Liver (tissue), 9 donors: ENCODE results near the gene SPAG17. TPM values are rescaled to one million over a fixed set of nuclear protein-coding genes. Genes with fewer than 3 reads are reported as not detected.

Experiments used
- DNase-seq: peaks from one replicate; pipeline ENCODE4 v3.0.0-alpha.2; 2017; ENCODE audit warnings: low spot score
- H3K27ac ChIP-seq, 2 donors: one replicate each; pipeline ENCODE4 v1.7.0; 2013; ENCODE audit warnings: inconsistent platforms in 2 of 2, low read length in 2 of 2, control low read depth in 1 of 2, low read depth in 1 of 2, mild to moderate bottlenecking in 1 of 2
- H3K27me3 ChIP-seq, 4 donors: one replicate each; pipeline versions ENCODE4 v1.6.1 to v1.7.0; 2013; ENCODE audit warnings: low read length in 3 of 4, inconsistent platforms in 1 of 4, mild to moderate bottlenecking in 1 of 4, moderate library complexity in 1 of 4; ENCODE audit not compliant: control insufficient read depth in 4 of 4, insufficient read depth in 4 of 4
- H3K36me3 ChIP-seq, 4 donors: one replicate each; pipeline versions ENCODE4 v1.6.1 to v1.7.0; 2013; ENCODE audit warnings: low read length in 3 of 4, mild to moderate bottlenecking in 3 of 4, low read depth in 1 of 4, moderate library complexity in 1 of 4; ENCODE audit not compliant: control insufficient read depth in 4 of 4, insufficient read depth in 3 of 4
- H3K4me1 ChIP-seq, 4 donors: one replicate each; pipeline versions ENCODE4 v1.6.1 to v1.7.0; 2013; ENCODE audit warnings: low read length in 3 of 4, mild to moderate bottlenecking in 3 of 4, moderate library complexity in 1 of 4; ENCODE audit not compliant: control insufficient read depth in 4 of 4, insufficient read depth in 4 of 4
- H3K4me3 ChIP-seq, 3 donors: one replicate each; pipeline versions ENCODE4 v1.6.1 to v1.7.0; 2013; ENCODE audit warnings: low read length in 3 of 3, control low read depth in 1 of 3, low read depth in 1 of 3, mild to moderate bottlenecking in 1 of 3
- H3K9ac ChIP-seq, 2 donors: one replicate each; pipeline ENCODE4 v1.7.0; 2013; ENCODE audit warnings: low read length in 2 of 2, mild to moderate bottlenecking in 2 of 2, moderate library complexity in 2 of 2, control low read depth in 1 of 2, low read depth in 1 of 2
- H3K9me3 ChIP-seq, 4 donors: one replicate each; pipeline versions ENCODE4 v1.6.1 to v1.7.0; 2013; ENCODE audit warnings: low read length in 3 of 4; ENCODE audit not compliant: control insufficient read depth in 4 of 4
- EGR1 ChIP-seq, 2 donors: IDR thresholded peaks; 2 replicates each; pipeline ENCODE4 v1.6.1; 2016 to 2018; ENCODE audit warnings: antibody characterized with exemption in 2 of 2, low read depth in 2 of 2
- FOXA1 ChIP-seq: IDR thresholded peaks from 2 replicates; pipeline ENCODE4 v1.6.1; 2016; ENCODE audit warnings: antibody characterized with exemption
- FOXA2 ChIP-seq: IDR thresholded peaks from 2 replicates; pipeline ENCODE4 v1.6.1; 2016; ENCODE audit warnings: antibody characterized with exemption
- GABPA ChIP-seq, 2 donors: IDR thresholded peaks in 1 of 2; conservative IDR thresholded peaks in 1 of 2; 2 replicates each; pipeline ENCODE4 v1.6.1; 2016; ENCODE audit warnings: antibody characterized with exemption in 2 of 2, mild to moderate bottlenecking in 1 of 2, moderate library complexity in 1 of 2
- HNF4A ChIP-seq, 2 donors: conservative IDR thresholded peaks; 2 replicates each; pipeline ENCODE4 v1.6.1; 2016; ENCODE audit warnings: antibody characterized with exemption in 2 of 2, mild to moderate bottlenecking in 2 of 2
- HNF4G ChIP-seq: IDR thresholded peaks from 2 replicates; pipeline ENCODE4 v1.6.1; 2016; ENCODE audit warnings: antibody characterized with exemption
- JUND ChIP-seq, 2 donors: IDR thresholded peaks; 2 replicates each; pipeline ENCODE4 v1.6.1; 2016; ENCODE audit warnings: antibody characterized with exemption in 2 of 2
- NR2F2 ChIP-seq: IDR thresholded peaks from 2 replicates; pipeline ENCODE4 v1.6.1; 2016; ENCODE audit warnings: antibody characterized with exemption
- RAD21 ChIP-seq, 2 donors: IDR thresholded peaks; 2 replicates each; pipeline ENCODE4 v1.6.1; 2016; ENCODE audit warnings: antibody characterized with exemption in 2 of 2, mild to moderate bottlenecking in 2 of 2
- TAF1 ChIP-seq: conservative IDR thresholded peaks from 2 replicates; pipeline ENCODE4 v1.6.1; 2016; ENCODE audit warnings: antibody characterized with exemption, mild to moderate bottlenecking
- YY1 ChIP-seq: IDR thresholded peaks from 2 replicates; pipeline ENCODE4 v1.6.1; 2016; ENCODE audit warnings: antibody characterized with exemption, mild to moderate bottlenecking
- WGBS: extraction: QIAGEN DNeasy Blood & Tissue Kit; methylation state at CpG from one replicate; pipeline ENCODE4 v1.1.7; 2013; 5-methylcytosine and 5-hydroxymethylcytosine counted together
- polyA plus RNA-seq, 2 donors: library from polyadenylated mRNA; stranded (reverse) in 1 of 2; unstranded in 1 of 2; fragments of 200-250 nt in 1 of 2; fragments of >200 nt in 1 of 2; fragmentation: Nextera tagmentation in 1 of 2; extraction: Ambion mirVana in 1 of 2; gene quantifications; one replicate each; pipeline versions ENCODE4 v1.2.1 to v1.2.3, GENCODE V29; 2013 to 2015
- total RNA-seq, 2 donors: library from RNA; depleted of rRNA; stranded (reverse); fragments of >200 nt; gene quantifications; one replicate each; pipeline ENCODE4 v1.2.3, GENCODE V29; 2014
- TF ChIP-seq, protein P1 (sequence below): IDR thresholded peaks from 2 replicates; pipeline ENCODE4 v1.6.1; 2016; ENCODE audit warnings: antibody characterized with exemption
- TF ChIP-seq, protein P2 (sequence below): IDR thresholded peaks from 2 replicates; pipeline ENCODE4 v1.6.1; 2016; ENCODE audit warnings: antibody characterized with exemption, mild to moderate bottlenecking
- TF ChIP-seq, protein P3 (sequence below): fragments of 150-350 bp; IDR thresholded peaks from 2 replicates; pipeline ENCODE4 v1.5.1; 2017; ENCODE audit warnings: improper control_type of control experiment, low read depth, low read length; ENCODE audit not compliant: missing input control
- TF ChIP-seq, protein P4 (sequence below): IDR thresholded peaks from 2 replicates; pipeline ENCODE4 v1.6.1; 2016; ENCODE audit warnings: antibody characterized with exemption
- TF ChIP-seq, protein P5 (sequence below): IDR thresholded peaks from 2 replicates; pipeline ENCODE4 v1.6.1; 2016; ENCODE audit warnings: antibody characterized with exemption
- donor health status: healthy.
- donor health status: healthy.
- donor health status: healthy.
- donor health status: healthy.
- donor health status: healthy.

SPAG17 gene
- total and polyA plus RNA-seq, 4 donors = 0.17 to 0.75 TPM; not detected in 2

DNA sequence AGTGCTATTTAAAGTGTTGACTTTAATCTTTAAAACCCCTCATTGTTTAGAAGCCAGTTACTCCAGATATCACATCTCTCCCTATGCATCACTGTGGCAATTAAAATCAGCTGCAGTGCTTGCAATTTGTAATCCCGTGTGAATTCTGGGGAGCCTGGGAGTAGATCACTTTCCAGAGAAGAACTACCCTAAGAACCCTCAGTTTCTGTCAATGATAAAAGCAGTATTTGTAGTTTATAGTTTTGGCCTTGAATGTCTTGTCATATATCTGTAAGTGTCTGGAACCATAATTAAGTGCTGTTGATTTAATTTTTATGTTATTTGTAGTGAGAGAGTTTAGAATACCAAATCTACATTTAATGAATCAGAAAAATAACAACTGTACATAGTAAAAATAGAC lies 5.5 kb upstream of the SPAG17 start:
- Histone ChIP-seq H3K36me3 (no peaks in the 10 kb centered on the region), H3K9ac (no peak overlapping the region), H3K27ac (no peak overlapping the region), H3K27me3 (no peaks in the 10 kb centered on the region), H3K9me3 (peaks cover 0 to 4% (median 0%) of the 10 kb centered on the region in 4 donors), H3K4me1 (no peaks in the 10 kb centered on the region), H3K4me3 (no peak overlapping the region)
- DNase-seq = no peak
- TF ChIP-seq FOXA2 = no peak
- WGBS = 76% methylated on average over 1 of the region's 1 CpG

DNA sequence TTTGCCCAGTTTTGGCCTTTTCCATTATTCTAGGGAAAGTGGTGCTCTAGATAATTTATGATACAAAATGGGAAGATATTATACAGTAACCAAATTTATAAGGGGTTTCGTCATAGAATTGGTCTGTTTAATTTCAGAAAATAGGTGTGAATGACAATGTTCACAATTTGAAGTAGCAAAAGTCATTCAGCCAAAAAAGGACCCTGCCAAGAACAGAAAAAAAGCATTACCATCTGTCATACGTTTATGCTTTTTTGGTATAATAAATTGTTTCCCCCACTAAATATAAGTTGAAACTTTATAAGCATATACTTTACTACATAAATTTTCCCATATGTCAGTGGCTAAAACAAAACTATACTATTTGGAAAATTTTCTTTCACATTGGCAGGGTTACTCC lies 4.5 kb upstream of the SPAG17 start:
- no peak overlapping the region for H3K4me3 ChIP-seq
- no peak overlapping the region for H3K9ac ChIP-seq
- TF ChIP-seq, protein P1, sequence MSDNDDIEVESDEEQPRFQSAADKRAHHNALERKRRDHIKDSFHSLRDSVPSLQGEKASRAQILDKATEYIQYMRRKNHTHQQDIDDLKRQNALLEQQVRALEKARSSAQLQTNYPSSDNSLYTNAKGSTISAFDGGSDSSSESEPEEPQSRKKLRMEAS = no peak
- TF ChIP-seq EGR1 (IDR thresholded peaks at IDR 0.05; ENCODE audit: low read depth in 2 of 2) = no peak
- TF ChIP-seq NR2F2 = no peak
- TF ChIP-seq HNF4A (conservative IDR thresholded peaks at IDR 0.05) = no peak
- no peak for TF ChIP-seq FOXA2
- no peak for TF ChIP-seq JUND (IDR thresholded peaks at IDR 0.05)
- no peak for TF ChIP-seq YY1
- TF ChIP-seq, protein P2, sequence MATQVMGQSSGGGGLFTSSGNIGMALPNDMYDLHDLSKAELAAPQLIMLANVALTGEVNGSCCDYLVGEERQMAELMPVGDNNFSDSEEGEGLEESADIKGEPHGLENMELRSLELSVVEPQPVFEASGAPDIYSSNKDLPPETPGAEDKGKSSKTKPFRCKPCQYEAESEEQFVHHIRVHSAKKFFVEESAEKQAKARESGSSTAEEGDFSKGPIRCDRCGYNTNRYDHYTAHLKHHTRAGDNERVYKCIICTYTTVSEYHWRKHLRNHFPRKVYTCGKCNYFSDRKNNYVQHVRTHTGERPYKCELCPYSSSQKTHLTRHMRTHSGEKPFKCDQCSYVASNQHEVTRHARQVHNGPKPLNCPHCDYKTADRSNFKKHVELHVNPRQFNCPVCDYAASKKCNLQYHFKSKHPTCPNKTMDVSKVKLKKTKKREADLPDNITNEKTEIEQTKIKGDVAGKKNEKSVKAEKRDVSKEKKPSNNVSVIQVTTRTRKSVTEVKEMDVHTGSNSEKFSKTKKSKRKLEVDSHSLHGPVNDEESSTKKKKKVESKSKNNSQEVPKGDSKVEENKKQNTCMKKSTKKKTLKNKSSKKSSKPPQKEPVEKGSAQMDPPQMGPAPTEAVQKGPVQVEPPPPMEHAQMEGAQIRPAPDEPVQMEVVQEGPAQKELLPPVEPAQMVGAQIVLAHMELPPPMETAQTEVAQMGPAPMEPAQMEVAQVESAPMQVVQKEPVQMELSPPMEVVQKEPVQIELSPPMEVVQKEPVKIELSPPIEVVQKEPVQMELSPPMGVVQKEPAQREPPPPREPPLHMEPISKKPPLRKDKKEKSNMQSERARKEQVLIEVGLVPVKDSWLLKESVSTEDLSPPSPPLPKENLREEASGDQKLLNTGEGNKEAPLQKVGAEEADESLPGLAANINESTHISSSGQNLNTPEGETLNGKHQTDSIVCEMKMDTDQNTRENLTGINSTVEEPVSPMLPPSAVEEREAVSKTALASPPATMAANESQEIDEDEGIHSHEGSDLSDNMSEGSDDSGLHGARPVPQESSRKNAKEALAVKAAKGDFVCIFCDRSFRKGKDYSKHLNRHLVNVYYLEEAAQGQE = no peak
- TF ChIP-seq FOXA1 = no peak
- 56% methylated on average over 2 of the region's 2 CpGs for WGBS
- DNase-seq = no peak
- H3K9me3 ChIP-seq = peaks cover 0 to 4% (median 0%) of the 10 kb centered on the region in 4 donors
- H3K27ac ChIP-seq = no peak overlapping the region
- peaks cover 0 to 4% (median 0%) of the 10 kb centered on the region in 4 donors for H3K4me1 ChIP-seq
- no peaks in the 10 kb centered on the region for H3K36me3 ChIP-seq
- no peaks in the 10 kb centered on the region for H3K27me3 ChIP-seq

DNA sequence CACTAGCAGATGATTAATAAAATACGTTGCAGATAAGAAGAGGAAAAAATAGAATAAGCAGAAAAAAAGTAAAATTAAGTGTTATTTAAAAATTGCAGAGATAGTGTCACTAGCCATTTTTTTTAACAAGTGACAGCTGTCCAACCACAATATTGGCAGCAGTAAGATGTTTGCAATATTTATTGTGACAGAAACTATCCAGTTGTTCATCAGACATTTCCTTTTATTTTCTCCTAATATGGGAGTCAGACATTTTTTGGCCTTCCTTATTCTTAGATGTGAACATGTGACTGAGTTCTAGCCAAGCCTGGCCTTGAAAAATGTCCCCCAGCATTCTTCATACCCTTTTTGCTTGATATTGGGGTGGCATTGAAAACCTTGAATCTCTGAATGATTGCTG lies 3.4 kb upstream of the SPAG17 start:
- no peaks in the 10 kb centered on the region for H3K36me3 ChIP-seq
- H3K9me3 ChIP-seq = peaks cover 0 to 4% (median 0%) of the 10 kb centered on the region in 4 donors
- no peaks in the 10 kb centered on the region for H3K27me3 ChIP-seq
- no peak overlapping the region for H3K4me3 ChIP-seq
- H3K4me1 ChIP-seq = peaks cover 0 to 4% (median 0%) of the 10 kb centered on the region in 4 donors
- no peak for DNase-seq
- no peak overlapping the region for H3K9ac ChIP-seq
- H3K27ac ChIP-seq = no peak overlapping the region
- WGBS = 50% methylated on average over 1 of the region's 1 CpG
- TF ChIP-seq, protein P1 = no peak
- TF ChIP-seq, protein P2 = no peak
- TF ChIP-seq JUND (IDR thresholded peaks at IDR 0.05) = no peak
- no peak for TF ChIP-seq YY1
- TF ChIP-seq FOXA2 = no peak
- TF ChIP-seq, protein P3, sequence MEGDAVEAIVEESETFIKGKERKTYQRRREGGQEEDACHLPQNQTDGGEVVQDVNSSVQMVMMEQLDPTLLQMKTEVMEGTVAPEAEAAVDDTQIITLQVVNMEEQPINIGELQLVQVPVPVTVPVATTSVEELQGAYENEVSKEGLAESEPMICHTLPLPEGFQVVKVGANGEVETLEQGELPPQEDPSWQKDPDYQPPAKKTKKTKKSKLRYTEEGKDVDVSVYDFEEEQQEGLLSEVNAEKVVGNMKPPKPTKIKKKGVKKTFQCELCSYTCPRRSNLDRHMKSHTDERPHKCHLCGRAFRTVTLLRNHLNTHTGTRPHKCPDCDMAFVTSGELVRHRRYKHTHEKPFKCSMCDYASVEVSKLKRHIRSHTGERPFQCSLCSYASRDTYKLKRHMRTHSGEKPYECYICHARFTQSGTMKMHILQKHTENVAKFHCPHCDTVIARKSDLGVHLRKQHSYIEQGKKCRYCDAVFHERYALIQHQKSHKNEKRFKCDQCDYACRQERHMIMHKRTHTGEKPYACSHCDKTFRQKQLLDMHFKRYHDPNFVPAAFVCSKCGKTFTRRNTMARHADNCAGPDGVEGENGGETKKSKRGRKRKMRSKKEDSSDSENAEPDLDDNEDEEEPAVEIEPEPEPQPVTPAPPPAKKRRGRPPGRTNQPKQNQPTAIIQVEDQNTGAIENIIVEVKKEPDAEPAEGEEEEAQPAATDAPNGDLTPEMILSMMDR = no peak
- TF ChIP-seq TAF1 = no peak
- TF ChIP-seq RAD21 (IDR thresholded peaks at IDR 0.05) = no peak
- no peak for TF ChIP-seq HNF4A (conservative IDR thresholded peaks at IDR 0.05)
- TF ChIP-seq FOXA1 = no peak
- TF ChIP-seq, protein P4, sequence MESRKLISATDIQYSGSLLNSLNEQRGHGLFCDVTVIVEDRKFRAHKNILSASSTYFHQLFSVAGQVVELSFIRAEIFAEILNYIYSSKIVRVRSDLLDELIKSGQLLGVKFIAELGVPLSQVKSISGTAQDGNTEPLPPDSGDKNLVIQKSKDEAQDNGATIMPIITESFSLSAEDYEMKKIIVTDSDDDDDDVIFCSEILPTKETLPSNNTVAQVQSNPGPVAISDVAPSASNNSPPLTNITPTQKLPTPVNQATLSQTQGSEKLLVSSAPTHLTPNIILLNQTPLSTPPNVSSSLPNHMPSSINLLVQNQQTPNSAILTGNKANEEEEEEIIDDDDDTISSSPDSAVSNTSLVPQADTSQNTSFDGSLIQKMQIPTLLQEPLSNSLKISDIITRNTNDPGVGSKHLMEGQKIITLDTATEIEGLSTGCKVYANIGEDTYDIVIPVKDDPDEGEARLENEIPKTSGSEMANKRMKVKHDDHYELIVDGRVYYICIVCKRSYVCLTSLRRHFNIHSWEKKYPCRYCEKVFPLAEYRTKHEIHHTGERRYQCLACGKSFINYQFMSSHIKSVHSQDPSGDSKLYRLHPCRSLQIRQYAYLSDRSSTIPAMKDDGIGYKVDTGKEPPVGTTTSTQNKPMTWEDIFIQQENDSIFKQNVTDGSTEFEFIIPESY = no peak
- no peak for TF ChIP-seq GABPA (IDR thresholded peaks at IDR 0.05 in 1 of 2, conservative IDR thresholded peaks at IDR 0.05 in 1 of 2)
- TF ChIP-seq, protein P5, sequence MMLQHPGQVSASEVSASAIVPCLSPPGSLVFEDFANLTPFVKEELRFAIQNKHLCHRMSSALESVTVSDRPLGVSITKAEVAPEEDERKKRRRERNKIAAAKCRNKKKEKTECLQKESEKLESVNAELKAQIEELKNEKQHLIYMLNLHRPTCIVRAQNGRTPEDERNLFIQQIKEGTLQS = no peak
- TF ChIP-seq HNF4G = no peak
